K562 (cell line): ENCODE measurements around the gene MRPL30. TPM values are rescaled to one million over a fixed set of nuclear protein-coding genes. Genes with fewer than 3 reads are reported as not detected.

Experiments
- BRD9 ChIP-seq: fragments of 450-650 bp; IDR thresholded peaks from 2 replicates; pipeline ENCODE4 v1.6.1; 2018; ENCODE audit warnings: low read depth; ENCODE audit not compliant: partially characterized antibody
- JUNB ChIP-seq: fragments of 450-650 bp; formaldehyde crosslinking; conservative IDR thresholded peaks from 2 replicates; pipeline ENCODE4 v1.4.0; 2020; ENCODE audit warnings: mild to moderate bottlenecking
- MIER1 ChIP-seq: fragments of 450-650 bp; IDR thresholded peaks from 2 replicates; pipeline ENCODE4 v1.6.1; 2016; ENCODE audit warnings: antibody characterized with exemption, mild to moderate bottlenecking, low read depth
- NFATC3 ChIP-seq: fragments of 450-650 bp; IDR thresholded peaks from 2 replicates; pipeline ENCODE4 v1.6.1; 2017; ENCODE audit warnings: mild to moderate bottlenecking
- NR2C2 ChIP-seq, 2 experiments: fragments of 200-800 bp in 1 of 2; sonication (Bioruptor generic) in 1 of 2; sonication (generic) in 1 of 2; formaldehyde crosslinking in 1 of 2; IDR thresholded peaks; 2 replicates each; pipeline versions ENCODE4 v1.6.1 to v1.8.0; 2016 to 2022; ENCODE audit warnings: mild to moderate bottlenecking in 1 of 2, missing compliant biosample characterization in 1 of 2, missing genetic modification characterization in 1 of 2, missing genetic modification reagents in 1 of 2
- POLR2A ChIP-seq: fragments of 450-650 bp; conservative IDR thresholded peaks from 2 replicates; pipeline ENCODE4 v1.6.1; 2016
- REST ChIP-seq, 2 experiments: fragments of 450-650 bp; formaldehyde crosslinking in 1 of 2; IDR thresholded peaks; 2 replicates each; pipeline versions ENCODE4 v1.4.0 to v1.6.1; 2014 to 2020; ENCODE audit warnings: mild to moderate bottlenecking in 2 of 2, borderline replicate concordance in 1 of 2, low read depth in 1 of 2
- SMARCA4 ChIP-seq: fragments of 450-650 bp; IDR thresholded peaks from 2 replicates; pipeline ENCODE4 v1.6.1; 2016
- ZBTB1 ChIP-seq: sonication (generic); formaldehyde crosslinking; IDR thresholded peaks from 2 replicates; pipeline ENCODE4 v1.8.1; 2023; ENCODE audit warnings: missing genetic modification reagents, low read depth, mild to moderate bottlenecking, borderline replicate concordance
- polyA plus RNA-seq, 8 experiments: library from polyadenylated mRNA; depleted of rRNA in 4 of 8; stranded (reverse) in 5 of 8; unstranded in 3 of 8; fragments of >200 nt; fragmentation: Nextera tagmentation in 2 of 8; fragmentation: Illumina TruSeq in 1 of 8; extraction: Ambion mirVana in 2 of 8; extraction: Trizol in 1 of 8; gene quantifications; 2 replicates each; pipeline versions ENCODE4 v1.2.1 to v1.2.3, GENCODE V29; 2011 to 2014; ENCODE audit warnings: inconsistent platforms in 1 of 8, missing spikeins in 1 of 8
- total RNA-seq, 7 experiments: library from RNA; depleted of rRNA in 6 of 7; stranded (reverse); fragments of >200 nt in 6 of 7; fragmentation: Illumina TruSeq in 2 of 7; extraction: Trizol in 2 of 7; gene quantifications; 2 replicates each; pipeline versions ENCODE4 v1.2.1 to v1.2.3, GENCODE V29; 2011 to 2021; ENCODE audit warnings: low replicate concordance in 1 of 7
- TF ChIP-seq, protein P1 (sequence below): fragments of 450-650 bp; formaldehyde crosslinking; IDR thresholded peaks from 2 replicates; pipeline ENCODE4 v1.4.0; 2022; ENCODE audit warnings: missing genetic modification characterization
- TF ChIP-seq, protein P2 (sequence below): fragments of 250-450 bp; sonication (Bioruptor Pico); IDR thresholded peaks from 2 replicates; pipeline ENCODE4 v1.4.0; 2020; ENCODE audit warnings: mild to moderate bottlenecking
- TF ChIP-seq, protein P3 (sequence below): fragments of 200-400 bp; formaldehyde crosslinking; IDR thresholded peaks from 2 replicates; pipeline ENCODE4 v1.6.1; 2017; ENCODE audit warnings: mild to moderate bottlenecking, low read depth, low read length, moderate library complexity

MRPL30 gene
- total and polyA plus RNA-seq, 9 of the 15 experiments (the other 6 are each of a cell fraction or from before 2014, with no cell fraction given), result 63.3 to 130 (median 87.0) TPM

- TF ChIP-seq MIER1 (no peak), ZBTB1 (no peak; the same call in 1 of the 2 replicates), NR2C2 (CRISPR knock-in tag; IDR thresholded peaks at IDR 0.05) (peak; percentile 67; the same call in 1 of the 2 replicates), NR2C2 (tag; IDR thresholded peaks at IDR 0.05) (peak; percentile 91), JUNB (CRISPR knock-in tag) (no peak), REST (IDR thresholded peaks at IDR 0.05; ENCODE audit: borderline replicate concordance) (no peak), REST (CRISPR knock-in tag; IDR thresholded peaks at IDR 0.05; ENCODE audit: low read depth) (no peak), BRD9 (peak; percentile 47), NFATC3 (no peak), POLR2A (peak; percentile 96), SMARCA4 (peak; percentile 55)
- TF ChIP-seq, protein P1, sequence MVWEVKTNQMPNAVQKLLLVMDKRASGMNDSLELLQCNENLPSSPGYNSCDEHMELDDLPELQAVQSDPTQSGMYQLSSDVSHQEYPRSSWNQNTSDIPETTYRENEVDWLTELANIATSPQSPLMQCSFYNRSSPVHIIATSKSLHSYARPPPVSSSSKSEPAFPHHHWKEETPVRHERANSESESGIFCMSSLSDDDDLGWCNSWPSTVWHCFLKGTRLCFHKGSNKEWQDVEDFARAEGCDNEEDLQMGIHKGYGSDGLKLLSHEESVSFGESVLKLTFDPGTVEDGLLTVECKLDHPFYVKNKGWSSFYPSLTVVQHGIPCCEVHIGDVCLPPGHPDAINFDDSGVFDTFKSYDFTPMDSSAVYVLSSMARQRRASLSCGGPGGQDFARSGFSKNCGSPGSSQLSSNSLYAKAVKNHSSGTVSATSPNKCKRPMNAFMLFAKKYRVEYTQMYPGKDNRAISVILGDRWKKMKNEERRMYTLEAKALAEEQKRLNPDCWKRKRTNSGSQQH (CRISPR knock-in tag), result no peak
- TF ChIP-seq, protein P2, sequence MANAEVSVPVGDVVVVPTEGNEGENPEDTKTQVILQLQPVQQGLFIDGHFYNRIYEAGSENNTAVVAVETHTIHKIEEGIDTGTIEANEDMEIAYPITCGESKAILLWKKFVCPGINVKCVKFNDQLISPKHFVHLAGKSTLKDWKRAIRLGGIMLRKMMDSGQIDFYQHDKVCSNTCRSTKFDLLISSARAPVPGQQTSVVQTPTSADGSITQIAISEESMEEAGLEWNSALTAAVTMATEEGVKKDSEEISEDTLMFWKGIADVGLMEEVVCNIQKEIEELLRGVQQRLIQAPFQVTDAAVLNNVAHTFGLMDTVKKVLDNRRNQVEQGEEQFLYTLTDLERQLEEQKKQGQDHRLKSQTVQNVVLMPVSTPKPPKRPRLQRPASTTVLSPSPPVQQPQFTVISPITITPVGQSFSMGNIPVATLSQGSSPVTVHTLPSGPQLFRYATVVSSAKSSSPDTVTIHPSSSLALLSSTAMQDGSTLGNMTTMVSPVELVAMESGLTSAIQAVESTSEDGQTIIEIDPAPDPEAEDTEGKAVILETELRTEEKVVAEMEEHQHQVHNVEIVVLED (CRISPR knock-in tag), result no peak
- TF ChIP-seq, protein P3, sequence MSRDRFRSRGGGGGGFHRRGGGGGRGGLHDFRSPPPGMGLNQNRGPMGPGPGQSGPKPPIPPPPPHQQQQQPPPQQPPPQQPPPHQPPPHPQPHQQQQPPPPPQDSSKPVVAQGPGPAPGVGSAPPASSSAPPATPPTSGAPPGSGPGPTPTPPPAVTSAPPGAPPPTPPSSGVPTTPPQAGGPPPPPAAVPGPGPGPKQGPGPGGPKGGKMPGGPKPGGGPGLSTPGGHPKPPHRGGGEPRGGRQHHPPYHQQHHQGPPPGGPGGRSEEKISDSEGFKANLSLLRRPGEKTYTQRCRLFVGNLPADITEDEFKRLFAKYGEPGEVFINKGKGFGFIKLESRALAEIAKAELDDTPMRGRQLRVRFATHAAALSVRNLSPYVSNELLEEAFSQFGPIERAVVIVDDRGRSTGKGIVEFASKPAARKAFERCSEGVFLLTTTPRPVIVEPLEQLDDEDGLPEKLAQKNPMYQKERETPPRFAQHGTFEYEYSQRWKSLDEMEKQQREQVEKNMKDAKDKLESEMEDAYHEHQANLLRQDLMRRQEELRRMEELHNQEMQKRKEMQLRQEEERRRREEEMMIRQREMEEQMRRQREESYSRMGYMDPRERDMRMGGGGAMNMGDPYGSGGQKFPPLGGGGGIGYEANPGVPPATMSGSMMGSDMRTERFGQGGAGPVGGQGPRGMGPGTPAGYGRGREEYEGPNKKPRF, result no peak
Measured at GRCh38 chr2:99154643-99155536, 26.1 kb upstream of the MRPL30 start, which contains the start of the genes LIPT1 and TSGA10 (continued).
